NCI-H2171 (cell line): ENCODE data around the gene CDH26.

Experiments used
- DNase-seq: peaks from one replicate; lab custom pipeline; 2025; lab: John Stamatoyannopoulos, UW

Gene CDH26

GRCh38 chr20:60063739-60064380, 105.6 kb downstream of the CDH26 start:
- DNase-seq = no peak
